ENCODE measurements around the gene ATP1B3.

Gene ATP1B3

DNA sequence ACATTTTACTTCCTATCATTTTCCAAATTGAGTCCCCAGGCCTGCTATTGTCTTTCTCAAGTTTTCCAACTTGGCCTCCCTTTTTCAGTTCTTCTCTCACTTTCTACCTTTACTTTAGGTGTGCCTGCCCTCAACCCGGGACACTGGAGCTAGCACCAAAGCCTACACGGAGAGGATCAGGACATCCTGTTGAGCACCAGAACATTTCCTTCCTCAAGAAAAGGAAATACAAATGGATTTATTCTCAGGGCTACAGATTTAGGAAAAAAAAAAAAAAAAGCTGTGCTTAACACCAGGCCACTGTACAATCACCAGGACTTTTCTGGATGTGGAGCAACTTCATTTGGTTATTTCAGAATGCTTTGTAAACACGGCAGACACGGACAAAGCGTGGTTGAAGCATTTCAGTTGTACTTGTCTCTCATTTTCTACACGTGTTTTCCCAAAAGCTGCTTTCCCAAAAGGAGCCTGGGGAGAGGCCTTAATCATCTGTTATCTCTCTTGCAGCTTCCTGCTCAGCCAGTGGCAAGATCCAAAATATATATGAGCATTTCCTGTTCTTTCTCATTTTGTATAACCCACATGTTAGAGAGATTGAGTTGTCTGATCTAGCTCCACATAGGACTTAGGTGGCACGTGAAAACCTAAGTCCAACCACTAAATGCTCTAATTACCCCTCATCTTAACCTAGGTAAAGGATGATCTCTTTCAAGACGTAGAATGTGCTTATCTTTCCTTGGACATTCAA lies 15.5 kb upstream of the ATP1B3 start:
- no peak for DNase-seq

DNA sequence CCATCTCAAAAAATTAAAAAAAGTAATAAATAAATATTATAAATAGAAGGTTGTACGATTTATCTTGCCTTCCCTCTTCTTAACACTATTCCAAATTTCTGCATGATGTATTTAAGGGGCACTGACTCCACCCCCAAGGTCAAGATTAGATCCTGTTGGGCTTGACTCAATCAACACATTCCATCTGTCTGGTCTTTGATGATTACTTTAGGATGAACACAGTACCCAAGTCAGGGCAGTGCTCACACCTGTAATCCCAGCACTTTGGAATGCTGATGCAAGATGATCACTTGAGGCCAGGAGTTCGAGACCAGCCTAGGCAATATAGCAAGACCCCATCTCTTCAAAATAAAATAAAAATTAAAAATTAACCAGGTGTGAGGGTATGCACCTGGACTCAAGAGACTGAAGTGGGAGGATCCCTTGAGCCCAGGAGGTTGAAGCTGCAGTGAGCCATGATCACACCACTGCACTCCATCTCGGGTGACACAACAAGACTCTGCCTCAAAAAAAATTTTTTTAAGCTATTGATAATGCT lies 14.1 kb upstream of the ATP1B3 start:
- no peak for DNase-seq

DNA sequence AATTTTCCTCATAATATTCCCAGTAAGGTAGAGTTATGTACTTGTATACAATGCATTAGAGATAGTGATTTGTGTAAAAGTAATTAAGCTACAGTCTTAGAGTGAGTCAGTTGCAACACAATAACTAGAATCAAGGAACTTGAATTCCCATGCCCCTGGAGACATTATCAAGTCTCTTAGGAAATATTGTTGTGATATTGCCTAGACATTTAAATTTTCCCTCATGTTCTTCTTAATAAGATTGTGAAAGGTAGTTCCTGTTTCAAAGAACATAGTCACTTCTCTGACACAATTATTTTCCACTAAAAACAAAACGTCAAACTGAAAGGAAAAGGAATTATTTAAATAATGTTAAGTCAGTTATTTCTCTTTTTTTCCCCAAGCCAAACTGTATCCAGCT lies 13.0 kb upstream of the ATP1B3 start:
- DNase-seq = peak; percentile 69 to 98

DNA sequence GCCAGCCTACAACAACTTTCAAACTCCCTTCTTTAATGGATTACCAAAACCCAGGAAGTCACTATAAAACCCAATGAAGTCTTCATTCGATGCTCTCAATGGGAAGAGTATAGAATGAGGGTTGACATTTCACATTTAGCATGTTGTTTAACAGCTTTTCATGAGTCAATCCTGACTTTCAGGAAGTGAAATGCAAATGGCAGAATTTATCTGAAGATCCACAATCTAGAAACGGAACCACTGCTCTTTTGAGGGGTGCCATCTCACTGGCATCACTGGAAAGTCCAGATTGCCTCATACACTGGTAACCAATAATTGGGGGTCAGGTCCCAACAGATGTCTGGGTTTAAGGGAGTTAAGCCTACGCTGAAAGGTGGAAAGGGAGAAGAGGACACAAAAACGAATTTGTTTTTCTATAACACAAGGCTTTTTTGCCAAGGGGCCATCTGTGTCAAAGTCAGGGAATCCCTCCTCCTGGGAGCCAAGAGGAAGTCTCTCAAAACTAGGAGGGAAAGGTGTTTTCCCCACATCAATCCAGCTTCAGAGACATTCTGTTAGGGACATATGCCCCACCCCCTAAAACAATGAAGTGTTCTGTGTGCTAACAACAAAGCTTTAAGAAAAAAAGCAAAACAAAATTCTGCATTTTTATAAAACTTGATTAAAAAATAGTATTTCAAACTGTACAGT lies 12.0 kb upstream of the ATP1B3 start:
- peak; percentile 42 to 54 for DNase-seq

DNA sequence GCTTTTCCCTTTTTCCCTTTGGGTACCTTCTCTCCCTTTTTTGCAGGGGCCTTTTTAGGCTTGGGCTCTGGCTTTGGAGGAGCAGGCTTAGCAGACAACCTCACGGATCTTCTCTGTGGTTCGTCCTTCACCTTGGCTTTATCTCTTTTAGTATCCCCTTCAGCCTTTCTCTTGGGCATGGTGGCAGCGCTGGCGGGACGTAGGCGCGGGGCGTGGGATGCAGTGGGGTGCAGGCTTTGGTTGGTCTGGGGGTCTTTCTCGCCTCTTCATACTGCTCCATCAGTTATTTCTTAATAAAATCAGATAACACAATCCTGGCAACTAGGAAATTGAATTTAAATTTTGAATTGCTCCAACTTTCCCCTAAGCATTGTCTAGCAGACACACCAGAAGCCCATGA lies 11.3 kb upstream of the ATP1B3 start:
- no peak for DNase-seq

DNA sequence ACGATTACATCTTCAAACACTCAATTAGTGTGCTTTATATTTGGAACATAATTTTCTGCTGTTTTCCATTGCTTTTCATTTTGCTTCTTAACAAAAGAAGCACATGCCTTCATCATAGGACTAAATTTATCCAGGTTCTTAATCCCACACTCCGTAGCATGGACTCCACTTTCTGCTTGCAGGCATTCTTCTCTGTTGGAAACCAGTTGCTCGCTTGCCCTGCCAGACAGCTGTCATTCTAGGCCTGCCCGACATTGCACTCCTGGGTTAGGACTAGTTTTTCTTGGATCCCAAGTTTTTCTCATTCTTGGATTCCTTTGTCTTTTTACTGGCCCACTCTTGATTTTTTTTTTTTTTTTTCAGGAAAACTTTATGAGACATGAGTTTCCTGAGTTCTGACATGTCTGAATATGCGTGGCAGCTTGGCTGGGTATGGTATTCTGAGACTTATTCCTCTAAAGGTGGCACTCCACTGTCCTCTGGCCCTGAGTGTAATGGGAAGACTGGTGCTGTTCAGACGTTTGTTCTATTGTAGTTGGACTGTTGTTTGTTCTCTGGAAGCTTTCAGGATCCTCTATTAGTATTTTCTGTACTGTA lies 6.3 kb upstream of the ATP1B3 start:
- no peak for DNase-seq

DNA sequence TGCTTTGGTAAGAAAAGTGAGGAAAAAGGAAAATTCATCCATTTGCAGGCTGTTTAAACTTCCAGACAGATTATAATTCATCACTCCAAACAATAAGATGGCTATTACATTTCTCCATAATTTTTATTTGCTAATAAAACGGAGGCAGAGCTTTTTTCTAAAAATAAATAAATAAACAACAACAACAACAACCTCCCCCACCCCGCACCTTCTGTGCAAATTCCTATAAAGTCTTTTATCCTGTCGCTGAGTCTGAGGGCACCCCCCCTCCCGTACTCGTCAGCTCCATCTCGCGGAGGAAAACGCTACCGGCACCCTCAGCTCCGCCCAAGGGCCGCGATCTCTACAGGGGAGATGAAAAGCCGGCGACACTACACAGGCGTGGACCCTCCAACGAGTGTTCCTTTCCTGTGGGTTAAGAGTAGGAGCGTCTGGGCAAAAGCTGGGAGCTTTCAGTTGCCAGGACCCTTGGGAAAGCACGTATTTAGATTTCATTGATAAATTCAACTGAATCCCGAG lies 1.0 kb upstream of the ATP1B3 start:
- DNase-seq = peak; percentile 83 to 84

DNA sequence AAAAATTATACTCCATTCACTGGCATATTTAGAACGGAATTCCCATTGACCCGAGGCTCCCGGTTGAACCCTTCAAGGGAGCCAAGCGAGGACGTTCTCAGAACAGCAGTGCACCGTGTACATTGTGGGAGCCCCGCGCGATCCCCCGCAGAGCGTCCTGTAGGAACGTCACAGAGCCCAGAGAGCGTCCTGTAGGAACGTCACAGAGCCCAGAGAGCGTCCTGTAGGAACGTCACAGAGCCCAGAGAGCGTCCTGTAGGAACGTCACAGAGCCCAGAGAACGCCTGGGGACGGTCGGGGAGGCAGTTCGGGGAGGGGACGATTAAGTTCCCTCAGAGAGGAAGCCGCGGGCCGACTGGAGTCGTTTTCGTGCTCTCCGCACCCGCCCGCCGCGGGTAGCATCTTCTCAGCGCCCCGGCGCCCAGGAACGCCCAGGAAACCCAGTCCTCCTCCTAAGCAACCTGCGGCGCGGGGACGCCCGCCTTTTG lies 506 bp upstream of the ATP1B3 start:
- DNase-seq = peak; percentile 67 to 76

DNA sequence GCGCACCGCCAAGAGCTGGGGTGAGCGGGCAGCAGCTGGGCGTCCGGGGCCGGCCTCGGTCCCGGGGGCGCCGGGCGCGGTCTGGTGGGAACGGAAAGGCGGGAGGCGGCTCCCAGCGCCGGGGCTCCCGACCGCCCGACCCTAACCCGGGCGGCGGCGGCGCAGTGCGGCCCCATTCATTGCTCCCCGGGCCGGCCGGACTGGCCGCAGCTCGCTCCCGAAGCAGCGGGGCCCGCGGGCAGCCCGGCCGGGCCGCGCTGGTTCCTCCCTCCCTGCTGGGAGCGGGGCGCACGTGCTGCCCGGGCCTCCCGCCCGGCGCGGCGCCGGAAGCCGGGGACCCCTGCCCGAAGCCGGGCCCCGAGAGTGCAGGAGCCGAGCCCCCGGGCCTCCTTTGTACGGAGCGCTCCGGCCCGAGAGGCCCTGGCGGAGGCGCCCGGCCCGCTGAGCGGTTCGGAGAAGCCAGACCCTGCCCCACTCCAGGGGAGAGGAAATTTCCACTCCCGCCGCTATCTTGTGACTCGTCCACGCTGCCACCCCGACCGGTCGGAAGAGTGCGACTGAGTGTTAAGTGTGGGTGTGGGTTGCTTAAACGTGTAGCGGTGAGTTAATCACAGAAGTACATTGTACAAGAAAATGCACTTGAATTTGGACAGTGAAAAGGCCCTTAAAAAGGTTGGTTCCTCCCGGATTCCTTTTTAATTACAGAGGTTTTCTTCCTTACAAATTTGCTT lies 613 bp downstream of the ATP1B3 start:
- DNase-seq = peak; percentile 84 to 92

DNA sequence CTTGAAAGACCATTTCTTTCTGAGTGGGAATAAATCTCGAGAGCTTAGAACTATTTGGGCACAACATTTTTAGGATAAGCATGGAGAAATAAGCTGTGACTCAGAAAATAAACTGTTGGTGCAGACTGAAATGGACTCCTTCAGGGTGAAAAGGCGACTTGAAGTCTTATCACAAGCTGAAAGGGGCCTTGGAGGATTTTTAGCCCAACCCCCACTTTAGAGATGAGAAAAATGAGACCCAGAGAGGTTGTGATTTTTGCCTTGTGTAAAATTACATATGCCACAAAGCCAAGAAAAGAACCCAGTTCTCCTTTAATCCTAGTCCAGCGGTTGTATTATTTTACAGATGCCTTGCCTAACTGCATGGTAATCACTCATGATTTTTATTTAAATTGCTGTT lies 1.5 kb downstream of the ATP1B3 start:
- peak in 1 of 2 donors; percentile 33 for DNase-seq

DNA sequence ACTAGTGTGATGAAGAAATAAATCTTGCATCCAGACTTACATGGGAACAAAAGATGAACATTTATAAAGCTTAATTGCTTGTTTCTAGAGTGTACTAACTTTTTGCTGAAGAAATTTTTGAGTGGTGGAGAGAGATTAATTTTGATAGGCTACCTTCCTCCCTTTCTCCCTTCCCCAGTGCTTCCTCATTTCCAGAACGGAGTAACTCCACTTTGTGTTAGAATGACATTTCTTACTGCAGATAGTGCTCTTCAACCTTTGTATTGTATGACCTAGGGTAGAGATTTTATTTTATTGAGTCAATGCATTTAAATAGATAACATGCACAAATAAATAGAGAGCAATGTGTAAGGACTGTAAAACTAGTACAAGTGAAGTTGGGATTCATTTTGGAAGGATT lies 1.9 kb downstream of the ATP1B3 start:
- peak in 1 of 2 donors; percentile 23 for DNase-seq

DNA sequence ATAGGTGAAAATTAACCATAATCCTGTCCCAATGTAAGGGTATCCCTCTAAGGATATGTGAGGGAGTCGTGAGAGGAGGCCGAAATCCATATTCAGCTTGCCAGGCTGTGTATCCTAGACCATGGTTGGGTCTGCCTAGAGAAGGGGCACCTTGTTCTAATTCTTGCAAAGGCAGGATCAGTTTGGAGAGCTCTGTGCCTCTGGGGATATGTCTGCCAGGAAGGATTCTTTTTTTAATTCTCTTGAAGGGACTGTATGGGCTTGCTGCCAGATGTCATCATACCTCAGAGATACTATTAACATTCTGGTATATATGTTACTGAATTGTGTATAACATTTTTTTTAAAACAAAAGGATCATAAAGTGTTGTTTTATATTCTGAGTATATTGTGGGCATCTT lies 2.4 kb downstream of the ATP1B3 start:
- no peak for DNase-seq

DNA sequence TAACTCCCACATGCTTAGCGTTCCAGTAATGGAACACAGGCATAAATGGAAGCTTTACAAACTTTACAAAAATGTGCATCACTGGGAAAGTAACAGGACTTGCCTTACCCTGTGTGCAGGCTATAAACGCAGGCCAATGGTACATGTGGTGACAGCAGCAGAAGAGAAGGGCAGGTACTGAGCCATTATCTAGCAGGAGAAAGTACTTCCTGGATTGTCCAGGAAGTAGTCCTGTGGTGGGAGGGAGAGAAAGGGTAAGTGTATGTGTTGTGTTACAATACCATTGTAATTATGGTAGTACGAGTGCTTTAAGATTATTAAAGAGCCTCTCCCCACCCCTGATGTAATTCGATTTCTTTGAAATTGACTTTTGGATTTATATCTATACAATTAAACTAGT lies 5.3 kb downstream of the ATP1B3 start:
- DNase-seq = peak in 1 of 2 donors; percentile 21

DNA sequence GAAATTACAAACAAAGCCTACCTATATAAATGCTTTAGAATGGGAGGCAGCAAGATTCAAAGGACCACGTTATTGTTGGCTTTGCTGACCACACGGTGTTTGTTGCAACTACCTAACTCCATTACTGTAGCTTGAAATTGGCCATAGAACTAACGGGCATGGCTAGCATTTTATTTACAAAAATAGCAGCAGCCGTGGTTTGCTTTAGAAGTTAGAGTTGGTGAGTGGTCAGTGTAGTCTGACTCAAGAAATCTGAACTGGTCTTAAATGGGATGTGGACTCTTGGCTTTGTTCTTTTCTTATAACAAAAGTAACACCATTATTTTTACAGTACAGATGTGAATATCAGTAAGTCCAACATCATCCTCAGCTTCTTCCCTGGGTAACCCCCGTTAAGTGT lies 10.6 kb downstream of the ATP1B3 start:
- DNase-seq = no peak

DNA sequence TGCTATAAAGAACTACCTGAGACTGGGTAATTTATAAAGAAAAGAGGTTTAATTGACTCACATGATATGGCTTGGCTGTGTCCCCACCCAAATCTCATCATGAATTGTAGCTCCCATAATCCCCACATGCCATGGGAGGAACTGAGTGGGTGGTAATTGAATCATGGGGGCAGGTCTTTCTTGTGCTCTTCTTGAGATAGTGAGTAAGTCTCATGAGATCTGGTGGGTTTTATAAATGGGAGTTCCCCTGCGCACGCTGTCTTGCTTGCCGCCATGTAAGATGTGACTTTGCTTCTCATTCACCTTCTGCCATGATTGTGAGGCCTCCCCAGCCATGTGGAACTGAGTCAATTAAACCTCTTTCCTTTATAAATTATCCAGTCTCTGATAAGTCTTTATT lies 12.1 kb downstream of the ATP1B3 start:
- DNase-seq = peak in 1 of 2 donors; percentile 15

DNA sequence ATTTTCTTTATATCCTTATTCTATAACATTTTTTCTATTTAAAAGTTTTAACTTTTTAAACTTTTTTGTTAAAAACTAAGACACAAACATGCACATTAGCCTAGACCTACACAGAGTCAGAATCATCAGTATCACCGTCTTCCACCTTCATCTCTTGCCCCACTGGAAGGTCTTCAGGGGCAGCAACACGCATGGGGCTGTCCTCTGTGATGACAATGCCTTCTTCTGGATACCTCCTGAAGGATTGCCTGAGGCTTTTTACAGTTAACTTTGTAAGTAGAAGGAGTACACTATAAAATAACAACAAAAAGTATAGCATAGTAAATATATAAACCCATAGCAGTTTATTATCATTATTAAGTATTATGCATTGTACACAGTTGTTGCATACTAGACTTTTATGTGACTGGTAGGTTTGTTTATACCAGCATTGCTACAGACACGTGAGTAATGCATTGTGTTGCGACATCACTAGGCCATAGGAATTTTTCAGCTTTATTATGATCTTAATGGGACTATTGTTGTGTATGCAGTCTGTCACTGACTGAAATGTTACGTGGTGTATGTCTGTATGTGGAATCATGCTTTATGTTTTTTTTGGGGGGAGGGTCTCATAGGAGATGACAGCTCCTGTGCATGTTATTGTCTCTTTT lies 18.2 kb downstream of the ATP1B3 start:
- DNase-seq = peak; percentile 55 to 58

DNA sequence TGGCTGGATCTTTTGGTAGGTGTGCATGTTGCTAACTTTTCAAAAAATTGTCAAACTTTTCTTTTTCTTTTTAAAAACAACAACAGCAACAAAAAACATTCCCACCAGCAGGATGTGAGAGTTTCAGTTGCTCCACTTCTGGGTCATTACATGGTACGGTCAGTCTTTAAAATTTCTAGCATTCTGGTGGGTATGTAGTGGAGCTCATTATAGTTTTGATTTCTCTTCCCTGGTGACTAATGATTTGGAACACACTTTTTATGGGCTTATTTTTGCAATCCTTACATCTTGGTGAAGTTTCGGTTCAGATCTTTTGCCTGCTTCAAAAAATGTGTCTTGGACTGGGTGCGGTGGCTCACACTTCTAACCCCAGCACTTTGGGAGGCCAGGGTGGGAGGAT lies 19.3 kb downstream of the ATP1B3 start:
- DNase-seq = no peak

DNA sequence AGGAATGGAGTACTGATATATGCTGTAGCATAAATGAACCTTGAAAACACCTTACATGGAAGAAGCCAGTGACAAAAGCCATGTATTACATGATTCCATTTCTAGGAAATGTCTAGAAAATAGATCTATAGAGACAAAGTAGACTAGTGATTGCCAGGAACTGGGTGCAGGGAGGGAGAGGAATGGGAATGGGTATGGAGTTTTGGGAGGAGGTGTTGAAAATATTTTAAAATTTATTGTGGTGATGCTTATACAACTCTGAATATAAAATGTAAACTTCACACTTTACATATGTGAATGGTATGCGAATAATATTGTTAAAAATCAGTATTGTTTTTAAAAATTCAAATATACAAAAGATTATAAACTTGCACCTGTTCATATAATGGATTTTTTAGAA lies 22.5 kb downstream of the ATP1B3 start:
- no peak for DNase-seq

DNA sequence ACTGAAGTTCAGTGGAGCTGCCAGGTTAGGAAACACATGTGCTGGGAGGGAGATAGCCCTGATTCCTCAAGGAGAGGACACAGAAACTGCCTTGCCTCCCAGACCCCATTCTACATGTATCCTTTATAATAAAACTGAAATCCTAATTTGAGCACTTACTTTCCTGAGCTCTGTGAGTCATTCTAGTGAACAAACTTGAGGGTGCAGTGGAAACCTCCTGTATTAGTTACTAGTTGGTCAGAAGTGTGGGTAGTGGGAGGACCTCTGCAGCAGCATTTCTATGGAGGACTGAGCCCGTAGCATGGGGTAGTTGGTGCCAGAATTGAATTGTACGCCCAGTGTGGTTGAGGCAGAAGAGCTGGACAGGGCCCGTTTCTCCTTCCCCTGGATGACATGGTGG lies 23.9 kb downstream of the ATP1B3 start:
- no peak for DNase-seq

DNA sequence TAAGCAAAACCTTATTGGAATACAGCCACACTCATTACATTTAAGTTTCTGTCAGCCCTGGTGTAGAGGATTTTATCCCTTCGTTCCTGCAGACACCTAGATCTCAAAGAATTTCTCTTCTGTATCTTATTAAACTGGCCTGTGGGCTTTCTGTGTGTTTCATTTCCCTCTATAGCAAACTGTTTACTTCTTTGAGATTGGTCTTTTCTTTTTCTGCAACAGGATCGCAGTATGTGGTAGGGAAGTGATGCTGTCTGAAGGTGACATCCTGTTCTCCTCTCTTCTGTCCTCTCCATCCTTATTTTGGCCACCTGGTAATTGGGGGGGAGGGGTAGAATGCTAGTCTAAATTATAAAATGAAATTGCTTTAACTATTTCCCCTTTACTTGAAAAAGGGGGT lies 25.5 kb downstream of the ATP1B3 start:
- no peak for DNase-seq

DNA sequence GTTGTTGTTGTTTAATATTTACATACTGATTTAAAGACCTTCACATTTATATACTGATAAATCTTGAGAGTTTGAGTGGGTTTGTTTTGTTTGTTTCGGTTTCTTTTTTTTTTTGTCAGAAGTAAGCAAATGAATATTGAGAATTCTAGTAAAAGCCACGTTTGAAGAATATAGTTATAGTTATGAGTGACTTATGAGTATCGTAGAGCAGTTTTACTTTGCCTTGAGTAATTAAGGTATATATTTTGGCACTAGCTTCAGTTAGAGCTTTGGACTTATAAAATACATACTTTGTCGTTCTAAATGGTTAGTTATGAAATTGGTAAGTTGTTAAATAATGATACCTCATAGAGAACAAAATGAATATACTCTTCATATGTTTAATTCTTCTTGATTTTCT lies 27.8 kb downstream of the ATP1B3 start:
- no peak for DNase-seq

DNA sequence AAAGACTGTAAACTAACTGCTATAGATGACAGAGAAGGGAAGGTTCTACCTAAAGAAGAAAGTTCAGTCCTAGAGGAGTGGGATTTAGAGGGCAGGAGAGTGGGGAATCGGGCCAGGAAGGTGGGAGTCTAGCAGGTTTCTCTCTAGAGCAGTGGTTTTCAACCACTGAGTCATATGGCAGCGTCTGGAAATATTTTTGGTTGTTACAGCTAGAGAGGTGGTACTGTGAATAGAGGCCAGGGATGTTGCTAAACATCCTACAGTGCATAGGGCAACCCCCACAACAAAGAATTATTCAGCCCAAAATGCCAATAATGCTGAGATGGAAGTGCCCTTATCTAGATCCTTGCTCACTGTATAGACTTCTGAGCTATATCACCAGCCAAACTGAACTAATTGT lies 28.7 kb downstream of the ATP1B3 start:
- DNase-seq = no peak

Measured in inflammatory macrophage (primary cell).